H9 (cell line): ENCODE data around the gene POU2AF1. TPM values are rescaled to one million over a fixed set of nuclear protein-coding genes. Genes with fewer than 3 reads are reported as not detected.

Source experiments
- DNase-seq: peaks from one replicate; pipeline ENCODE4 v3.0.0-alpha.2; 2017
- H2AFZ ChIP-seq: one replicate; pipeline ENCODE4 v1.6.1; 2013; ENCODE audit warnings: mild to moderate bottlenecking, low read length, control low read depth, moderate library complexity
- H2AK5ac ChIP-seq: 2 replicates; pipeline ENCODE4 v1.6.1; 2013; ENCODE audit warnings: low read length, control low read depth, mixed read lengths; ENCODE audit not compliant: insufficient read length
- H2BK120ac ChIP-seq: one replicate; pipeline ENCODE4 v1.6.1; 2013; ENCODE audit warnings: low read depth, mild to moderate bottlenecking, low read length, control low read depth, inconsistent platforms; ENCODE audit not compliant: poor library complexity, severe bottlenecking
- H2BK12ac ChIP-seq: 2 replicates; pipeline ENCODE4 v1.6.1; 2013; ENCODE audit warnings: low read length, control low read depth, mixed read lengths, low read depth; ENCODE audit not compliant: insufficient read length
- H2BK15ac ChIP-seq: 2 replicates; pipeline ENCODE4 v1.6.1; 2013; ENCODE audit warnings: low read depth, low read length, control low read depth
- H2BK20ac ChIP-seq: one replicate; pipeline ENCODE4 v1.6.1; 2013; ENCODE audit warnings: low read depth, mild to moderate bottlenecking, low read length, control low read depth, inconsistent platforms; ENCODE audit not compliant: poor library complexity, severe bottlenecking
- H2BK5ac ChIP-seq: 2 replicates; pipeline ENCODE4 v1.6.1; 2013; ENCODE audit warnings: low read length, control low read depth, mixed read lengths; ENCODE audit not compliant: insufficient read length
- H3K14ac ChIP-seq: 2 replicates; pipeline ENCODE4 v1.6.1; 2013; ENCODE audit warnings: low read length, control low read depth; ENCODE audit not compliant: insufficient read depth
- H3K18ac ChIP-seq: 2 replicates; pipeline ENCODE4 v1.6.1; 2013; ENCODE audit warnings: low read depth, mild to moderate bottlenecking, mixed read lengths, low read length, control low read depth; ENCODE audit not compliant: insufficient read length
- H3K23ac ChIP-seq: 2 replicates; pipeline ENCODE4 v1.6.1; 2013; ENCODE audit warnings: low read length, control low read depth, mixed read lengths, low read depth; ENCODE audit not compliant: insufficient read length
- H3K23me2 ChIP-seq: 2 replicates; pipeline ENCODE4 v1.6.1; 2013; ENCODE audit warnings: low read depth, mild to moderate bottlenecking, mixed read lengths, low read length, control low read depth; ENCODE audit not compliant: insufficient read length, poor library complexity, severe bottlenecking
- H3K27ac ChIP-seq: 2 replicates; pipeline ENCODE4 v1.5.1; 2013; ENCODE audit warnings: low read length, control low read depth, mixed read lengths, low read depth; ENCODE audit not compliant: insufficient read length
- H3K27me3 ChIP-seq: 2 replicates; pipeline ENCODE4 v1.6.1; 2013; ENCODE audit warnings: low read length, control low read depth, inconsistent platforms; ENCODE audit not compliant: insufficient read depth
- H3K4ac ChIP-seq: 2 replicates; pipeline ENCODE4 v1.6.1; 2013; ENCODE audit warnings: low read depth, mild to moderate bottlenecking, control low read depth, inconsistent platforms, low read length, moderate library complexity
- H3K4me1 ChIP-seq: 2 replicates; pipeline ENCODE4 v1.6.1; 2013; ENCODE audit warnings: low read length, control low read depth, inconsistent platforms; ENCODE audit not compliant: insufficient read depth
- H3K4me2 ChIP-seq: 2 replicates; pipeline ENCODE4 v1.6.1; 2013; ENCODE audit warnings: low read length, control low read depth, mixed read lengths; ENCODE audit not compliant: insufficient read length, insufficient read depth
- H3K56ac ChIP-seq: 2 replicates; pipeline ENCODE4 v1.6.1; 2013; ENCODE audit warnings: low read depth, mild to moderate bottlenecking, mixed read lengths, low read length, control low read depth; ENCODE audit not compliant: insufficient read length
- H3K79me1 ChIP-seq: 2 replicates; pipeline ENCODE4 v1.6.1; 2013; ENCODE audit warnings: low read depth, mild to moderate bottlenecking, moderate library complexity, low read length, control low read depth, inconsistent platforms; ENCODE audit not compliant: insufficient read depth, poor library complexity, severe bottlenecking
- H3K79me2 ChIP-seq: 2 replicates; pipeline ENCODE4 v1.6.1; 2013; ENCODE audit warnings: low read length, control low read depth, inconsistent platforms; ENCODE audit not compliant: insufficient read depth
- H3K9ac ChIP-seq: 2 replicates; pipeline ENCODE4 v1.6.1; 2013; ENCODE audit warnings: low read length, control low read depth, mixed read lengths; ENCODE audit not compliant: insufficient read length; ENCODE audit errors: extremely low read depth
- H3K9me3 ChIP-seq: one replicate; pipeline ENCODE4 v1.6.1; 2013; ENCODE audit warnings: low read depth, low read length, inconsistent platforms; ENCODE audit not compliant: control insufficient read depth
- H3T11ph ChIP-seq: one replicate; pipeline ENCODE4 v1.6.1; 2013; ENCODE audit warnings: mild to moderate bottlenecking, low read length, control low read depth, inconsistent platforms
- H4K20me1 ChIP-seq: one replicate; pipeline ENCODE4 v1.6.1; 2013; ENCODE audit not compliant: control insufficient read depth, insufficient read length, insufficient read depth
- H4K5ac ChIP-seq: 2 replicates; pipeline ENCODE4 v1.6.1; 2013; ENCODE audit warnings: low read depth, mild to moderate bottlenecking, mixed read lengths, low read length, control low read depth; ENCODE audit not compliant: insufficient read length
- H4K8ac ChIP-seq: replicated peaks from 2 replicates; pipeline ENCODE4 v1.6.1; 2013; ENCODE audit warnings: low read length, control low read depth, mixed read lengths, low read depth; ENCODE audit not compliant: insufficient read length
- H4K91ac ChIP-seq: 2 replicates; pipeline ENCODE4 v1.6.1; 2013; ENCODE audit warnings: low read depth, mild to moderate bottlenecking, moderate library complexity, mixed read lengths, low read length, control low read depth; ENCODE audit not compliant: insufficient read length
- H3K27ac Mint-ChIP-seq, 3 experiments: 2 replicates in 2 of 3; 3 replicates in 1 of 3; pipeline ENCODE4 v1.8.0; 2020 to 2021; ENCODE audit warnings: mixed read lengths in 3 of 3, mild to moderate bottlenecking in 1 of 3, moderate library complexity in 1 of 3
- H3K27me3 Mint-ChIP-seq: 2 replicates; pipeline ENCODE4 v1.8.0; 2021; ENCODE audit warnings: low read depth, mild to moderate bottlenecking, moderate library complexity, mixed read lengths
- H3K36me3 Mint-ChIP-seq, 3 experiments: 2 replicates in 2 of 3; 3 replicates in 1 of 3; pipeline ENCODE4 v1.8.0; 2020 to 2021; ENCODE audit warnings: low read depth in 3 of 3, mixed read lengths in 3 of 3; ENCODE audit not compliant: insufficient read depth in 1 of 3
- H3K4me1 Mint-ChIP-seq, 2 experiments: 2 replicates each; pipeline ENCODE4 v1.8.0; 2020; ENCODE audit warnings: mixed read lengths in 2 of 2
- H3K4me3 Mint-ChIP-seq, 2 experiments: 2 replicates in 1 of 2; 3 replicates in 1 of 2; pipeline ENCODE4 v1.8.0; 2020 to 2021; ENCODE audit warnings: mild to moderate bottlenecking in 2 of 2, mixed read lengths in 2 of 2, moderate library complexity in 1 of 2
- H3K9me3 Mint-ChIP-seq, 2 experiments: 2 replicates in 1 of 2; 3 replicates in 1 of 2; pipeline ENCODE4 v1.8.0; 2020; ENCODE audit warnings: mild to moderate bottlenecking in 2 of 2, mixed read lengths in 2 of 2, moderate library complexity in 1 of 2
- WGBS: extraction: QIAGEN DNeasy Blood & Tissue Kit; methylation state at CpG from one replicate; pipeline ENCODE4 v1.1.7; 2013; ENCODE audit warnings: missing lambda C conversion rate, low lambda C conversion rate, mixed read lengths; ENCODE audit not compliant: insufficient read length; ENCODE audit errors: extremely low coverage; 5-methylcytosine and 5-hydroxymethylcytosine counted together
- total RNA-seq: library from RNA; stranded (reverse); gene quantifications from 2 replicates; pipeline ENCODE4 v1.2.1, GENCODE V29; 2021
- TF ChIP-seq, protein P1 (sequence below): fragments of 200-600 bp; sonication (generic); conservative IDR thresholded peaks from 3 replicates; pipeline ENCODE4 v1.8.0; 2021; ENCODE audit warnings: antibody characterized with exemption, mild to moderate bottlenecking

The POU2AF1 gene
- total RNA-seq, 1 experiment from 2014 or later: not detected

DNA sequence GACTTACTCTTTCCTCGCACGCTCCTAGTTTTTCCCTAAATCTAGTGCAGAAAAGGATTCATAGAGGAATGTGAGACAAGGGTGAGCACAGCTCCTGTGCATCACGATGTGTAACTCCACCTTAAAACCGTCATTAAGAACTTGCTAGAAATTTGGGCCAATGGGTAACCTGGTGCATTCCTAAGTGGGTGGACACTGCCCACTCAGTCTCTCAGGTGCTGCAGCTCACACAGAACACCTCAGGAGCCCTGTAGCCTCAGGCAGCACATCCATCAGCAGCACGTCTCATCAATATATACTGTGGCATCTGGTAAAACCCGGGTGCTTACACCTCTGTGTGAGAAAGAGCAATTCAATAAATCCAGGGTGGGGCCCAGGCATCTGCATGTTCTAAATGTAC lies 68.4 kb downstream of the POU2AF1 start:
- Histone ChIP-seq H3K27me3 (no peaks in the 10 kb centered on the region), H3K18ac (no peak overlapping the region), H4K5ac (no peak overlapping the region), H3K56ac (no peak overlapping the region), H3K79me2 (no peaks in the 10 kb centered on the region), H2AFZ (no peak overlapping the region), H3K79me1 (no peaks in the 10 kb centered on the region), H3K9ac (no peak overlapping the region), H2BK120ac (no peak overlapping the region), H3K9me3 (no peaks in the 10 kb centered on the region), H2BK20ac (no peak overlapping the region), H3K4ac (no peak overlapping the region), H4K20me1 (no peaks in the 10 kb centered on the region), H3K14ac (no peak overlapping the region), H3K4me1 (no peaks in the 10 kb centered on the region), H2BK5ac (no peak overlapping the region), H2BK15ac (no peak overlapping the region), H4K8ac (no peak overlapping the region), H3K4me2 (no peak overlapping the region), H3K23ac (no peak overlapping the region), H3T11ph (no peak overlapping the region), H2AK5ac (no peak overlapping the region), H3K27ac (no peak overlapping the region), H4K91ac (no peak overlapping the region), H3K23me2 (no peaks in the 10 kb centered on the region), H2BK12ac (no peak overlapping the region)
- TF ChIP-seq, protein P1, sequence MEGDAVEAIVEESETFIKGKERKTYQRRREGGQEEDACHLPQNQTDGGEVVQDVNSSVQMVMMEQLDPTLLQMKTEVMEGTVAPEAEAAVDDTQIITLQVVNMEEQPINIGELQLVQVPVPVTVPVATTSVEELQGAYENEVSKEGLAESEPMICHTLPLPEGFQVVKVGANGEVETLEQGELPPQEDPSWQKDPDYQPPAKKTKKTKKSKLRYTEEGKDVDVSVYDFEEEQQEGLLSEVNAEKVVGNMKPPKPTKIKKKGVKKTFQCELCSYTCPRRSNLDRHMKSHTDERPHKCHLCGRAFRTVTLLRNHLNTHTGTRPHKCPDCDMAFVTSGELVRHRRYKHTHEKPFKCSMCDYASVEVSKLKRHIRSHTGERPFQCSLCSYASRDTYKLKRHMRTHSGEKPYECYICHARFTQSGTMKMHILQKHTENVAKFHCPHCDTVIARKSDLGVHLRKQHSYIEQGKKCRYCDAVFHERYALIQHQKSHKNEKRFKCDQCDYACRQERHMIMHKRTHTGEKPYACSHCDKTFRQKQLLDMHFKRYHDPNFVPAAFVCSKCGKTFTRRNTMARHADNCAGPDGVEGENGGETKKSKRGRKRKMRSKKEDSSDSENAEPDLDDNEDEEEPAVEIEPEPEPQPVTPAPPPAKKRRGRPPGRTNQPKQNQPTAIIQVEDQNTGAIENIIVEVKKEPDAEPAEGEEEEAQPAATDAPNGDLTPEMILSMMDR: no peak
- H3K4me3 Mint-ChIP-seq: no peak overlapping the region
- no peaks in the 10 kb centered on the region for H3K36me3 Mint-ChIP-seq
- WGBS: no CpG with 5 or more reads among the region's 6 CpGs
- DNase-seq: no peak
- H3K9me3 Mint-ChIP-seq: no peaks in the 10 kb centered on the region; a peak in 1 of 5 replicates
- no peak overlapping the region for H3K27ac Mint-ChIP-seq
- peaks cover 5% of the 10 kb centered on the region; the same call in 1 of the 2 replicates for H3K27me3 Mint-ChIP-seq
- 0 out of 4 replicates have a peak, but pooled peaks cover 2 to 3% of the 10 kb centered on the region in 2 experiments for H3K4me1 Mint-ChIP-seq
